GM20000 (cell line): ENCODE data around the gene BAIAP3.

Source experiments
- DNase-seq: peaks from one replicate; pipeline ENCODE4 v3.0.0; 2012; ENCODE audit warnings: low spot score
- CTCF ChIP-seq: IDR thresholded peaks from 2 replicates; pipeline ENCODE4 v1.5.1; 2012; ENCODE audit warnings: mild to moderate bottlenecking, control low read depth; ENCODE audit errors: extremely low read depth, missing control alignments

BAIAP3 gene

GRCh38 chr16:1297018-1297696 lies 36.3 kb upstream of the BAIAP3 start:
- no peak for DNase-seq
- TF ChIP-seq CTCF, result no peak

GRCh38 chr16:1298406-1298805 lies 35.0 kb upstream of the BAIAP3 start:
- DNase-seq, result no peak
- TF ChIP-seq CTCF, result no peak

GRCh38 chr16:1299012-1299867 lies 34.2 kb upstream of the BAIAP3 start:
- no peak for TF ChIP-seq CTCF
- DNase-seq, result no peak

DNA sequence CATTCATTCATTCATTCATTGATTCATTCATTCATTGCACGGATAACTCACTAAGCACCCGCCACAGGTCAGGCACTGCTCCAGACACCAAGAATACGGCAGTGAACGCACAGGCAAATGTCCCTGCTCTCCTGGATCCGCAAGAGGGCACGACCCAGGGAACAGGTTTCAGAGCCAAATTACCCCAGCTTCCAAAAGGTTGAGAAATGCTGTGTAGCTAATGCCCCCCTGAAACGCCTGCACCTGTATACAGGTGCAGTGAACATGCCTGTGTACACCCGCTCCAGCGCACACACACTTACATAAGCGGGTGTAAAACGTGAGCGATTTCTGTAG lies 33.6 kb upstream of the BAIAP3 start:
- no peak for TF ChIP-seq CTCF
- DNase-seq, result no peak

DNA sequence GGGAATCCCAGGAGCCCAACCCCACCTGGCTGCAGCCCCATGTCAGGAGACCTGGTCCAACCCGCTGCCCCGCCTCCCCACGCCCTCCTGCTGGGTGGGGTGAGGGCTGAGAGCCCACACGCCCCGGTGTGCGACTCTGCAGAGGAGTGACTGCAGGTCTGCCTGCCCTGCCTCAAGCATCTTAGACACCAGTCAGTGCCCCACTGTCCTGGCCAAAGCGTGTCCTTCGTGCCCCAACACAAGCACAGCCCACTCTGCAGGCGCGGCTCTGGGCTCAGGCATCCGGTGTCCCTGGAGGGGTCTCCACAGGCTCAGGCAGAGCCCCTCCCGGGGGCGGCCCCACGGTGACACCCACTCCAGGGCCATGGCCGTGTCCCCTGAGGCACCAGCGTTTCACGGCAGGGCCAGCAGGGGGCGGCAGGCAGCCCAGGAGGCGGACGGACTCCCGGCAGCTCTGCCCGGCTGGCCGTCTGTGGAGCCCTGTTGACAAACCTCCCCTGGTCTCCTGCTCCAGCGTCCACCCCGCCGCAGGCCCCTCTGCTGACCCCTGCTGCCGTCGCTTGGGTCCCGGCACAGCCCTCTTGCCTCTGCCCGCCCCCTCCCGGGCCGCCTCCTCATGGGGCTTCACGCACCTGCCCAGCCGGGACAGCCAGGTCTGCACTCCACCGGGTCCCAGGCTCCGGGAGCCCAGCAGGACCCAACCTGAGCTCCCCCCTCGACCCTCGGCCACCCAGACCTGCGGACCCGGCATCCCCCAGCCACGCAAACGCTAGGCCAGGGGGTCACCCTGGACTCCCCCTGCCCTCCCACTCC lies 32.6 kb upstream of the BAIAP3 start:
- peak; percentile 87 for DNase-seq
- peak; percentile 97 for TF ChIP-seq CTCF

DNA sequence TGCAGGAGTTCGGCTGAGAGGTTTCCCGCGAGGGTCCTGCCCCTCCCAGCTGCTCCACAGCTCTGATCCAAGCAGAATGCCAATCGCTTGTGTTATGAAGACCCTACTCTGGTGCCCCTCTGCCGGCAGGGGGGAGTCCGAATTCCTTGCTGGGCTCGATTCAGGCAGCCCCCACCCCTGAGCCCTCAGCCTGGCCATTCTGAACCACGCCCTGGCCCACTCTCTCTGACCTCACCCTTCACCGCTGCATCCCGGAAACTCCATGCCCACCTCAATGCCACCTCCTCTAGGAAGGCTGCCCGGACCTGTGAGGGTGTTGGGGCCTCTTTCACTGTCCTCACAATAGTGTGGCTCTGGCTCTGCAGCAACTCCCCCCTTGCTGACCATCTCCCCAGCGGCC lies 31.9 kb upstream of the BAIAP3 start:
- no peak for TF ChIP-seq CTCF

GRCh38 chr16:1305823-1306222 lies 27.6 kb upstream of the BAIAP3 start:
- no peak for TF ChIP-seq CTCF
- no peak for DNase-seq

More for the DNA sequence above, 31.9 kb upstream of the BAIAP3 start:
- no peak for DNase-seq
